Tongue (tissue), 2 donors: ENCODE data around the gene PSMG3. TPM values are rescaled to one million over a fixed set of nuclear protein-coding genes. Genes with fewer than 3 reads are reported as not detected.
"Not testable (repeated sequence)": the region's sequence is repeated elsewhere in the genome, so short reads cannot be mapped to it uniquely, and the experiment has no call there.

Experiments
- DNase-seq: peaks from one replicate; pipeline ENCODE4 v3.0.0-alpha.2; 2015
- total RNA-seq: library from RNA; depleted of rRNA; stranded (reverse); fragments of >200 nt; gene quantifications from one replicate; pipeline ENCODE4 v1.2.3, GENCODE V29; 2014

The PSMG3 gene
- total RNA-seq, 1 donor from 2014 or later = 7.0 TPM

DNA sequence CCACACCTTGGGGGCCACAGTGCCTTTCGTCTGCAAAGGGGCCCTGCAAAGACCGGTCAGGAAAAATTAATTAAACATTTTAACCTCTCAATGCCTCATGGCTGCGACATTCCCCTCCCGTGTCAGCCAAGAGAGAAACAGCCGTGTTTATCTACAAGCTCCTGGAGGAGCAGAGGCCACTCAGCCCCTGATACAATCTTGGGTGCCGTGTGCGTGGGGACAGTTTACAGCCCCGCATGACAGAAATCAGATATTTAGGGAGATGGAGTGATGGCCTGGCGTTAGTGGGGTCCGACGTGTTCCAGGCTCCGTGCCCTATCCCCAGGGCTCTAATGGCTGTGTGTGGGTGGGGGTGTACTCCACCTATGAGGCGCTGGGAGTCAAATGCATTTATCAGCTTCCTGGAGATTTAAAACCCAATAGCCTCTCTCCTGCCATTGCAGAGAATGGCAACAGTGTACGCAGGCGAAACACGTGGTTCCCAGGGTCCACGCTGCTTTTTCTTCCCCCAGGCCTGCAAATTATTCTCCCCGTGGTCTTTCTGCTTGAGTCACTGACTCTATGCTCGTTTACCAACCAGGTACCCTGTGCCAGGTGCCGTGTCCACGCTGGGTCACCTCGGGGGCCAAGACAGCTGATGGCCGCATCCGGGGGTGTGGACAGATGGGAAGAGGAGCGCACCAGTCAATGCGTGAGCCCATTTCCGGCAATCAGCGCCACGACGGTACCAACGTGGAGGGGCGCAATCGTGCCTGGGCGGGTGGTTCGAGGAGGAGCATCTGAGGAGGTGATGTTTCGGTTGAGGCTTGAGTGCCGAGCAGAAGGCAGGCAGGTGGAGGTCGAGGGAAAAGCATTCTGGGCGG lies 26.6 kb upstream of the PSMG3 start:
- no peak for DNase-seq

GRCh38 chr7:1595636-1596035 lies 25.8 kb upstream of the PSMG3 start:
- DNase-seq = no peak

DNA sequence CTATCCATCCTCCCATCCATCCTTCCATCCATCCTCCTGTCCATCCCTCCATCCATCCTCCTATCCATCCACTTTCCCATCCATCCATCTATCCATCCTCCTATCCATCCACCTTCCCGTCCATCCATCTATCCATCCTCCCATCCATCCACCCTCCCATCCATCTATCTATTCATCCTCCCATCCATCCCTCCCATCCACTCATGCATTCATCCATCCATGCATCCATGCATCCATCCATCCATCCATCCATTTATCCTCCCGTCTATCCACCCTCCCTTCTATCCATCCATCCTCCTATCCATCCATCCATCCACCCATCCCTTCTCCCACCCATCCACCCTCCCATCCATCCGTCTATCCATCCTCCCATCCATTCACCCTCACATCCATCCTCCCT lies 25.2 kb upstream of the PSMG3 start:
- DNase-seq = no peak

DNA sequence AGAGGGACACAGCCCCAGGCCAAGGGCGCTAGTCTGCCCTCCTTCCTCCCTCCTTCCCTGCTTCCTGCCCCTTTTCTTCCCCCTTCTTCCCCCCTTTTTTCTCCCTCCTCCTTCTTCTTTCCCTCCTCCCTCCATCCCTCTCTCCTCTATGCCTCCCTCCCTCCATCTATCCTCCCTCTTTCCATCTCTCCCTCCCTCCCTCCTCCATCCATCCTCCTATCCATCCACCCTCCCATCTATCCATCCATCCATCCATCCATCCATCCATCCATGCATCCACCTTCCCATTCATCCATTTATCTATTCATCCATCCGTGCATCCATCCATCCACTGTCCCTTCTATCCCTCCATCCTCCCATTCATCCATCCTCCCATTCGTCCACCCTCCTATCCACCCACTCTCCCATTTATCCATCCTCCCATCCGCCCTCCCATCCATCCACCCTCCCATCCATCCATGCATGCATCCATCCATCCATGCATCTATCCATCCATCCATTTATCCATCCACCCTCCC lies 24.1 kb upstream of the PSMG3 start:
- DNase-seq = no peak

- DNase-seq = no peak
Observed at GRCh38 chr7:1593091-1593866, 23.4 kb upstream of the PSMG3 start.

DNA sequence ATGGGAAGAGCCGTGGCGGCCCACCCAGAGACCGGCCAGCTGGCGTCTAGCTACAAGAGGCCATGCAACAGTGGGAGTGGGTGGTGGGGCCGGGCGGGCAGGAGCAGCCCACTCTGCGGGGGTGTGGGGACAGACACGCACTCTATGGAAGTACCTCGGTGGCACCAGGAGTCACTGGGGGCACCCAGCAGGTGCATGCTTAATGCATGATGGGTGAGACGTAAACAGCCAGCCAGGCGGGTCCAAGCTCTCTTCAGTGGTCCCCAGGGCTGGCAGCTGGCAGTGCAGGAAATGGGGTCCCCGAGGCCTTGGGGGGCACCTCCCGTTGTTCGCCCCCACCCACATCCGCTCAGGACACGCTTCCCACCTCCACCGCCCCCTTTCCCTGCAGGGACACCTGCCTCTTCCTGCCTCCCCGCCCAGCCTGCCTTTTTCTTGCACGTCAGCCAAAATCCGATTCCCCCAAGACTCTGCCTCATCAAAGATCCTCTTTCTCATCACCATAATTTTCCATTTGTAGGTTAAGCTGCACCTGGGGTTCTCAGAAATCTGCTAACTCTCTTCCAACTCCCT lies 22.6 kb upstream of the PSMG3 start:
- DNase-seq = peak; percentile 76

DNA sequence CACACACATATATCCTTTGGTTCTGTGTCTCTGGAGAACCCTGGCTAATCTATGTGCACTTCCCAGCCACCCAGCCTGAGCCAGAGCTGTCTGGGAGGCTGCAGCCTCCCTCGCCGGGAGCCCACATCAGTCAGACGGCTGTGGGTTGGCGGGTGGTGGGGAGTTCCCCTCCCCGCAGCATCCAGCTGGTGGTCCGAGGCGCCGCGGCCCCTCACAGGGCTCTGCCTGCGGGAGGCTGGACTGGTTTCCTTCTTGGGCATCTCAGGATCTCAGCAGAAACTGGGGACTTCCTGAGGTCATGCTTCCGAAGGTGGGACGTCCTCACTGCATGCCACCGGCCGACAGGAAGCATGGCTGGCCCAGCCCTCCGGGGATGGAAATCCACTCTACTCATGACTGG lies 22.0 kb upstream of the PSMG3 start:
- DNase-seq = no peak

DNA sequence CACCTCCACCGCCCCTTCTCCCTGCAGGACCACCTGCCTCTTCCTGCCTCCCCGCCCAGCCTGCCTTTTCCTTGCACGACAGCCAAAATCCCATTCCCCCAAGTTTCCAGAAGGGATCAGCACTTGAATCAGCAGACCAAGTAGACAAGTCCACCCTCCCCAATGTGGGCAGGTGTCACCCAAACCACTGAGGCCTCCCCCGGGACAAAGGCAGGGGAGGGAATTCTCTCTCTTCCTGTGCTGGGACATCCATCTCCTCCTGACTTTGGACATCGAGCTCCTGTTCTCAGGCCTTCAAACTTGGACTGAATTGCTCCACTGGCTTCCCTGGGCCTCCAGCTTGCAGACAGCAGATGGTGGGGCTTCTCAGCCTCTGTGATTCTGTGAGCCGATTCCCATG lies 21.6 kb upstream of the PSMG3 start:
- DNase-seq = peak; percentile 30

DNA sequence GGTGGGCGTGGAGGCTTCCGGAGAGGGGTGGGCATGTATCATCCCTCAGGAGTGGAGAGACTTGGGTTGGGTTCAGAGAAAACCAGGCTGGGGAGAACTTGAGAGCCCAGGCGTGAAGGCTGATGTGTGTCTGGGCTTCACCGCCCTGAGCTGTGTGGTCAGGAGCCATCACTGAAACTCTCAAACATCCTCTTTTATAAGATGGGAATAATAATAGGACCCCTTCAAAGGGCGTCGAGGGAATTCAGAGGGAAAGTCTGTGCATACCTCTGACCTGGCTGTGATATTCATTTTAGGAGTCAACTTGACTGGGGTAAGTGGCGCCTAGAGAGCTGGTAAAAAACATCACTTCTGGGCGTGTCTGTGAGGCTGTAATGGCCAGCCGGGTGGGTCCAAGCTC lies 21.1 kb upstream of the PSMG3 start:
- no peak for DNase-seq

DNA sequence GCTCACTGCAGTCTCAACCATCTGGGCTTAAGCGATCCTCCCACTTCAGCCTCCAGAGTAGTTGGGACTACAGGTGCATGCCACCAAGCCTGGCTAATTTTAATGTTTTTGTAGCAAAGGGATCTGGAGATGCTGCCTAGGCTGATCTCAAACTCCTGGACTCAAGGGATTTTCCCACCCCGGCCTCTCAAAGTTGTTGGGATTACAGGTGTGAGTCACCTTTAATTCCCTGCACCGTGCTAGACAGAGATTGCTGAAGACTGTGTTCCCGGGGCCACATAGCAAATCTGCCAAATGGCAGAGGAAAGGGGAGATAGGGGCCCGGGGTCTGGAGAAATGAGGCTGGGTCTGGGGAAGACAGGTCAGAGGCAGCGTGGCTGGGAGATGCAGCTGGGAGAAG lies 20.6 kb upstream of the PSMG3 start:
- DNase-seq = no peak

GRCh38 chr7:1588978-1589377 lies 19.1 kb upstream of the PSMG3 start:
- no peak for DNase-seq

GRCh38 chr7:1587738-1588137 lies 17.9 kb upstream of the PSMG3 start:
- DNase-seq = no peak

- no peak for DNase-seq
Observed at GRCh38 chr7:1586827-1587705, 17.2 kb upstream of the PSMG3 start.

- DNase-seq = no peak
Observed at GRCh38 chr7:1586126-1586826, 16.4 kb upstream of the PSMG3 start.

DNA sequence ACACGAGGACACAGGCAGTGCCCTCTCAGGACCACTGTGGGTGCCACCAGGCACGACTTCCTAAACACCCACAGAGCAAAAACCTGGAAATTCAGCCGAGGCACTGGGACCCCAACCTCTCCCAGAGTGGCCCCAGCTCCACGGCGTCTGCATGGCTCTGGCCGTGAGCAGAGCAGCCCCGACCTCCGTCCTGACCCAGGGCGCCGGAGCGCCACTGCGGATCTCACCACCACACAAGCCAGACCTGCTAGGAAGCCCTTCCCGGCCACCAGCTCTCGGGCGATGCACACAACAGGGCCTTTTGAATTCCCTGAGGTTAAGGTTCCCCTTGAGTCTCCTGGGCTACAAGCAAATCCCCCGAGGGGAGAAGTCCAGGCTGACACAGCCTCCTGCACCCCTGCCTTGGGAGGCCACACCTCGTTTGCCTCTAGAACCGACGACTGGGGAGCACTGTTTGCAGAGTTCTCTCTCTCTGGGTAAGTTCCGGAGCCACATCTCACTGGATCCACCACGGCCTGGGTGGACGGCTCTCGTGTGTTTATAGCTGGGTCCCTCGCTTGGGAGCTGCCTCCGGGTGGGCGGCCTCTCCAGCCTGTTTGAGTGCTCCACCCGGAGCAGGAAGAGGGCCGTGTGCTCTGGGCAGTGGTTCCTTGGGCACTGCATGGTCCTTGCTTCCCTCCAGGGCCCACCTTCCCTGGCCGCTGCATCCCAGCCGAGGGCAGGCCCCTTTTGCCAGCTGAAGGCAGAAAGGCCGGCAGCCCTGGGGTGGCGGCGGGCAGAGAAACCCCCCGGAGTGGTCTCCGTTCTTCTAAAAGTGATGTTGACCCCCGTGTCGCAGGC lies 15.5 kb upstream of the PSMG3 start:
- DNase-seq = no peak

DNA sequence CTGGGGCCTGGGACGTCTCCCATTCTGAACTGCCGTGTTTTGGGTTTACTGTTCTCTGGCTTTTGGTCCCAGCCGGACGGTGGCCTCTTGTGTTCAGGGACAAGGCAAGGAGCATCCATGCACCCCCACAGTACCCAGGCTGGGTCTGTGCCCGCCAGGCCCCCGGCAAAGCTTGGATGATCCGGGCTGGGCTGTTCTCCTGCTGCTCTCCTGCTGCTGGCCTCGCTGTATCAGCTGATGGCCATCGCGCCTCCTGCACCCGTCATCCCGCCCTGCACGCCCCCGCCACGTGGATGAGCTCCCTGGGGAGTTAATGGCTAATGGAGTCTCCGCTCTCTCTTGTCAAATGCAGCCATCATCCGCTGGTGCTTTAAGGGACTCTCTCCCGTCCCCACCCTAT lies 14.9 kb upstream of the PSMG3 start:
- DNase-seq = no peak

- not testable (repeated sequence) for DNase-seq
Observed at GRCh38 chr7:1583241-1583930, 13.6 kb upstream of the PSMG3 start.

DNA sequence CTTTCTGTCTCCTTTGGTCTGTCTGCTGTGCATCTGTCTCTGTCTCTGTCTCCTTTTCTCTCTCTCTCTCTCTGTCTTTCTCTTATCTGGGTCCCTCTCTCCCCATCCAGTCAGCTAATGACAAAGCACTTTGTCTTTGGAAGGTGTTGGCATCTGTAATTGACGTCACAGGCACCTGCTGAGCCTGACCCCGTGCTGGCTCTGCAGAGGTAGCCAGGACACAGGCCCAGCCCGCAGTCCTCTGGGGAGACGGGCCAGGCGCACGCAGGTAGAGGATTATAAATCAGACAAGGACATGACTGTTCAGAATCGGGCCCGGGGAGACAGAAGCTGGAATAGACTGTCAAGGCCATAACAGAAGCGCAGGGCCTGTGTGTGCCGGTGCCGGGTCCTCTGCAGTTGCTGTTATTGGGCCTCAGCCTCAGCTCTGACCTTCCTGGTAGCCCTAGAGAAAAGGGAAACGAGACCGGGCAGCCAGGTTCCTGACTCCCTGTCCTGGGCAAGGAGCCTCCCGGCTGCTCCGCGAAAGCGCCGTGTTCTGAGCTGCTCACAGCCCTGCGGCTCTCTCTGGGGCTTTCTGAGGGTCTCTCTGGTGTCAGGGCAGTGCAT lies 10.7 kb upstream of the PSMG3 start:
- DNase-seq = no peak
